HepG2 (cell line): ENCODE results near the gene P2RX6. TPM values are rescaled to one million over a fixed set of nuclear protein-coding genes. Genes with fewer than 3 reads are reported as not detected.
A peak's percentile ranks its signal among the peaks of the same experiment; 100 is the strongest.

Experiments
- CBX2 ChIP-seq, 2 experiments: fragments of 200-600 bp in 1 of 2; sonication (generic); formaldehyde crosslinking in 1 of 2; IDR thresholded peaks; 2 replicates each; pipeline versions ENCODE4 v1.7.0 to v1.8.1; 2018 to 2022; ENCODE audit warnings: low read depth in 2 of 2, low read length in 1 of 2, mild to moderate bottlenecking in 1 of 2, missing genetic modification reagents in 1 of 2
- CHD2 ChIP-seq: IDR thresholded peaks from 2 replicates; pipeline ENCODE4 v1.6.1; 2011; ENCODE audit warnings: low read depth, low read length, improper control_type of control experiment
- EZH2 ChIP-seq: conservative IDR thresholded peaks from 2 replicates; pipeline ENCODE4 v1.6.1; 2012; ENCODE audit warnings: mild to moderate bottlenecking, low read depth, low read length, moderate library complexity
- FOXM1 ChIP-seq: sonication (generic); formaldehyde crosslinking; IDR thresholded peaks from 2 replicates; pipeline ENCODE4 v1.5.0; 2020; ENCODE audit warnings: missing genetic modification reagents
- GABPA ChIP-seq, 2 experiments: IDR thresholded peaks; 2 replicates each; pipeline ENCODE4 v1.6.1; 2011 to 2016; ENCODE audit warnings: low read depth in 2 of 2, low read length in 1 of 2, missing biosample characterization in 1 of 2, missing genetic modification characterization in 1 of 2
- ISX ChIP-seq: sonication (generic); formaldehyde crosslinking; conservative IDR thresholded peaks from 2 replicates; pipeline ENCODE4 v1.5.0; 2020; ENCODE audit warnings: missing genetic modification reagents
- KAT2B ChIP-seq: fragments of 150-350 bp; IDR thresholded peaks from 2 replicates; pipeline ENCODE4 v1.6.1; 2014; ENCODE audit warnings: low read depth, low read length, borderline replicate concordance
- MED13 ChIP-seq: sonication (generic); formaldehyde crosslinking; IDR thresholded peaks from 2 replicates; pipeline ENCODE4 v1.5.0; 2020; ENCODE audit warnings: missing genetic modification reagents
- NCOR1 ChIP-seq: fragments of 200-600 bp; sonication (generic); IDR thresholded peaks from 2 replicates; pipeline ENCODE4 v1.7.0; 2017; ENCODE audit warnings: antibody characterized with exemption, low read length, borderline replicate concordance
- NFYC ChIP-seq: IDR thresholded peaks from 2 replicates; pipeline ENCODE4 v1.6.1; 2016; ENCODE audit warnings: missing genetic modification reagents, missing compliant biosample characterization
- ZFP1 ChIP-seq: IDR thresholded peaks from 2 replicates; pipeline ENCODE4 v1.6.1; 2016
- ZFP62 ChIP-seq: sonication (generic); formaldehyde crosslinking; IDR thresholded peaks from 2 replicates; pipeline ENCODE4 v1.4.0; 2020; ENCODE audit warnings: missing genetic modification reagents
- ZNF138 ChIP-seq: sonication (generic); formaldehyde crosslinking; IDR thresholded peaks from 2 replicates; pipeline ENCODE4 v1.5.0; 2020; ENCODE audit warnings: mild to moderate bottlenecking, low read depth, missing genetic modification reagents
- ZNF589 ChIP-seq: sonication (generic); formaldehyde crosslinking; conservative IDR thresholded peaks from 2 replicates; pipeline ENCODE4 v1.8.0; 2022; ENCODE audit warnings: mild to moderate bottlenecking, moderate library complexity, missing genetic modification reagents
- ZNF761 ChIP-seq: sonication (generic); formaldehyde crosslinking; conservative IDR thresholded peaks from 2 replicates; pipeline ENCODE4 v1.4.0; 2020; ENCODE audit warnings: mild to moderate bottlenecking, missing genetic modification reagents
- polyA plus RNA-seq, 8 experiments: library from polyadenylated mRNA; depleted of rRNA in 3 of 8; stranded (reverse) in 7 of 8; unstranded in 1 of 8; fragments of >200 nt; fragmentation: Illumina TruSeq in 4 of 8; extraction: Trizol in 4 of 8; gene quantifications; 2 replicates each; pipeline versions ENCODE4 v1.2.1 to v1.2.3, GENCODE V29; 2011 to 2016; ENCODE audit warnings: low read depth in 4 of 8, missing spikeins in 1 of 8, mixed read lengths in 1 of 8; ENCODE audit not compliant: insufficient read depth in 1 of 8
- total RNA-seq, 5 experiments: library from RNA; depleted of rRNA; stranded (reverse); fragments of >200 nt; fragmentation: Illumina TruSeq; extraction: Trizol; gene quantifications; 2 replicates each; pipeline ENCODE4 v1.2.3, GENCODE V29; 2016; ENCODE audit warnings: low read depth in 1 of 5
- TF ChIP-seq, protein P1 (sequence below): sonication (generic); formaldehyde crosslinking; IDR thresholded peaks from 2 replicates; pipeline ENCODE4 v1.5.0; 2020; ENCODE audit warnings: mild to moderate bottlenecking, missing genetic modification reagents
- TF ChIP-seq, protein P2 (sequence below): sonication (generic); formaldehyde crosslinking; IDR thresholded peaks from 2 replicates; pipeline ENCODE4 v1.5.1; 2020; ENCODE audit warnings: missing genetic modification reagents, mild to moderate bottlenecking, borderline replicate concordance
- TF ChIP-seq, protein P3 (sequence below): sonication (generic); formaldehyde crosslinking; IDR thresholded peaks from 2 replicates; pipeline ENCODE4 v1.5.1; 2020; ENCODE audit warnings: mild to moderate bottlenecking, moderate library complexity, missing genetic modification reagents
- TF ChIP-seq, protein P4 (sequence below): sonication (generic); formaldehyde crosslinking; IDR thresholded peaks from 2 replicates; pipeline ENCODE4 v1.5.0; 2020; ENCODE audit warnings: missing genetic modification reagents
- TF ChIP-seq, protein P5 (sequence below): sonication (generic); formaldehyde crosslinking; conservative IDR thresholded peaks from 2 replicates; pipeline ENCODE4 v1.4.0; 2020; ENCODE audit warnings: missing genetic modification reagents

The P2RX6 gene
- total and polyA plus RNA-seq, 2 of the 13 experiments (the other 11 are each of a cell fraction or from before 2014, with no cell fraction given), result 0.04 to 0.12 TPM

DNA sequence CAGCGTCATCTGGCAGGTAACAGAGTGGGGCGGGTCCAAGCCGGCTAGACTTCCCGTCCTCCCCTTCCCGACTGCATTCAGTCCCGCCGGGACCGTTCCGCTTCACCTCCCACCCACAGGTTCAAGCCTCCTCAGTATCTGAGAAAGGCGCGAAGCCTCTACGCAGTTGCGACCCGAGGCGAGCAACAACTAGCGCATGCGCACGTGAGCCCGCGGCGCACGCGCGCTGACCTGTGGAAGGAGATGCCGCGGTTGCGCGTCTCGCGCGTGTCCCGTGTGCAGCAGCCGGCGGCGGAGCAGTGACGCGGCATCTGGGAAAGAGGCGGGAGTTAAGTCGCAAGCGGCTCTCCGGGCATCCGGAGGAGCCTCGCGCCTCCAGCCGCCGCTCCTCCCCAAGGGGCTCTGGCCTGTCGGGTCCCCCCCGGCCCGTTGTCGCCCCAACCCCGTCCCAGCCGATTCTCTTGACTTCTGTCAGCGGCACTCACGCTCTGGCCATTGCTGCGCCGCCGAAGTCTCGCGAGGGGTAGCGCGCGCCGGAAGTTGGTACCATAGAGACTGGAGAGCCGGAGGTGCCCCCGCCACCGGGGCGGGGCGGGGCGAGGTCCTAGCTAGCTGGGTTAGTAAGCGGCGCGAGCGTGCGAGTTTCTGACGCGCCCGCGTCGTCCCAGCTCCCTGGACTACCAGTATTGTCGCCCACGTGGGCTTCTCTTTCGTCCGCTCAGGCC is 13.2 kb upstream of the P2RX6 start, which contains the start of gene THAP7 (continued):
- TF ChIP-seq CHD2, result peak; percentile 88
- TF ChIP-seq, protein P1, sequence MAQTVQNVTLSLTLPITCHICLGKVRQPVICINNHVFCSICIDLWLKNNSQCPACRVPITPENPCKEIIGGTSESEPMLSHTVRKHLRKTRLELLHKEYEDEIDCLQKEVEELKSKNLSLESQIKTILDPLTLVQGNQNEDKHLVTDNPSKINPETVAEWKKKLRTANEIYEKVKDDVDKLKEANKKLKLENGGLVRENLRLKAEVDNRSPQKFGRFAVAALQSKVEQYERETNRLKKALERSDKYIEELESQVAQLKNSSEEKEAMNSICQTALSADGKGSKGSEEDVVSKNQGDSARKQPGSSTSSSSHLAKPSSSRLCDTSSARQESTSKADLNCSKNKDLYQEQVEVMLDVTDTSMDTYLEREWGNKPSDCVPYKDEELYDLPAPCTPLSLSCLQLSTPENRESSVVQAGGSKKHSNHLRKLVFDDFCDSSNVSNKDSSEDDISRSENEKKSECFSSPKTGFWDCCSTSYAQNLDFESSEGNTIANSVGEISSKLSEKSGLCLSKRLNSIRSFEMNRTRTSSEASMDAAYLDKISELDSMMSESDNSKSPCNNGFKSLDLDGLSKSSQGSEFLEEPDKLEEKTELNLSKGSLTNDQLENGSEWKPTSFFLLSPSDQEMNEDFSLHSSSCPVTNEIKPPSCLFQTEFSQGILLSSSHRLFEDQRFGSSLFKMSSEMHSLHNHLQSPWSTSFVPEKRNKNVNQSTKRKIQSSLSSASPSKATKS (CRISPR knock-in tag), result peak; percentile 66; the same call in 1 of the 2 replicates
- TF ChIP-seq FOXM1 (CRISPR knock-in tag), result no peak
- TF ChIP-seq ZNF138 (CRISPR knock-in tag), result peak; percentile 88; the same call in 1 of the 2 replicates
- no peak for TF ChIP-seq KAT2B
- TF ChIP-seq ISX (CRISPR knock-in tag), result 0 out of 2 replicates have a peak, but pooled peaks have one; percentile 37
- no peak for TF ChIP-seq CBX2 (IDR thresholded peaks at IDR 0.05; ENCODE audit: low read depth, low read length)
- TF ChIP-seq CBX2 (CRISPR knock-in tag; IDR thresholded peaks at IDR 0.05; ENCODE audit: low read depth), result no peak
- peak; percentile 19; the same call in 1 of the 2 replicates for TF ChIP-seq NFYC (CRISPR knock-in tag)
- no peak for TF ChIP-seq NCOR1
- TF ChIP-seq, protein P2, sequence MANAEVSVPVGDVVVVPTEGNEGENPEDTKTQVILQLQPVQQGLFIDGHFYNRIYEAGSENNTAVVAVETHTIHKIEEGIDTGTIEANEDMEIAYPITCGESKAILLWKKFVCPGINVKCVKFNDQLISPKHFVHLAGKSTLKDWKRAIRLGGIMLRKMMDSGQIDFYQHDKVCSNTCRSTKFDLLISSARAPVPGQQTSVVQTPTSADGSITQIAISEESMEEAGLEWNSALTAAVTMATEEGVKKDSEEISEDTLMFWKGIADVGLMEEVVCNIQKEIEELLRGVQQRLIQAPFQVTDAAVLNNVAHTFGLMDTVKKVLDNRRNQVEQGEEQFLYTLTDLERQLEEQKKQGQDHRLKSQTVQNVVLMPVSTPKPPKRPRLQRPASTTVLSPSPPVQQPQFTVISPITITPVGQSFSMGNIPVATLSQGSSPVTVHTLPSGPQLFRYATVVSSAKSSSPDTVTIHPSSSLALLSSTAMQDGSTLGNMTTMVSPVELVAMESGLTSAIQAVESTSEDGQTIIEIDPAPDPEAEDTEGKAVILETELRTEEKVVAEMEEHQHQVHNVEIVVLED (CRISPR knock-in tag), result peak; percentile 87
- no peak for TF ChIP-seq EZH2
- TF ChIP-seq, protein P3, sequence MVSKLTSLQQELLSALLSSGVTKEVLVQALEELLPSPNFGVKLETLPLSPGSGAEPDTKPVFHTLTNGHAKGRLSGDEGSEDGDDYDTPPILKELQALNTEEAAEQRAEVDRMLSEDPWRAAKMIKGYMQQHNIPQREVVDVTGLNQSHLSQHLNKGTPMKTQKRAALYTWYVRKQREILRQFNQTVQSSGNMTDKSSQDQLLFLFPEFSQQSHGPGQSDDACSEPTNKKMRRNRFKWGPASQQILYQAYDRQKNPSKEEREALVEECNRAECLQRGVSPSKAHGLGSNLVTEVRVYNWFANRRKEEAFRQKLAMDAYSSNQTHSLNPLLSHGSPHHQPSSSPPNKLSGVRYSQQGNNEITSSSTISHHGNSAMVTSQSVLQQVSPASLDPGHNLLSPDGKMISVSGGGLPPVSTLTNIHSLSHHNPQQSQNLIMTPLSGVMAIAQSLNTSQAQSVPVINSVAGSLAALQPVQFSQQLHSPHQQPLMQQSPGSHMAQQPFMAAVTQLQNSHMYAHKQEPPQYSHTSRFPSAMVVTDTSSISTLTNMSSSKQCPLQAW (CRISPR knock-in tag), result peak; percentile 84
- no peak for TF ChIP-seq ZFP62 (CRISPR knock-in tag)
- TF ChIP-seq, protein P4, sequence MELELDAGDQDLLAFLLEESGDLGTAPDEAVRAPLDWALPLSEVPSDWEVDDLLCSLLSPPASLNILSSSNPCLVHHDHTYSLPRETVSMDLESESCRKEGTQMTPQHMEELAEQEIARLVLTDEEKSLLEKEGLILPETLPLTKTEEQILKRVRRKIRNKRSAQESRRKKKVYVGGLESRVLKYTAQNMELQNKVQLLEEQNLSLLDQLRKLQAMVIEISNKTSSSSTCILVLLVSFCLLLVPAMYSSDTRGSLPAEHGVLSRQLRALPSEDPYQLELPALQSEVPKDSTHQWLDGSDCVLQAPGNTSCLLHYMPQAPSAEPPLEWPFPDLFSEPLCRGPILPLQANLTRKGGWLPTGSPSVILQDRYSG (CRISPR knock-in tag), result no peak
- TF ChIP-seq, protein P5, sequence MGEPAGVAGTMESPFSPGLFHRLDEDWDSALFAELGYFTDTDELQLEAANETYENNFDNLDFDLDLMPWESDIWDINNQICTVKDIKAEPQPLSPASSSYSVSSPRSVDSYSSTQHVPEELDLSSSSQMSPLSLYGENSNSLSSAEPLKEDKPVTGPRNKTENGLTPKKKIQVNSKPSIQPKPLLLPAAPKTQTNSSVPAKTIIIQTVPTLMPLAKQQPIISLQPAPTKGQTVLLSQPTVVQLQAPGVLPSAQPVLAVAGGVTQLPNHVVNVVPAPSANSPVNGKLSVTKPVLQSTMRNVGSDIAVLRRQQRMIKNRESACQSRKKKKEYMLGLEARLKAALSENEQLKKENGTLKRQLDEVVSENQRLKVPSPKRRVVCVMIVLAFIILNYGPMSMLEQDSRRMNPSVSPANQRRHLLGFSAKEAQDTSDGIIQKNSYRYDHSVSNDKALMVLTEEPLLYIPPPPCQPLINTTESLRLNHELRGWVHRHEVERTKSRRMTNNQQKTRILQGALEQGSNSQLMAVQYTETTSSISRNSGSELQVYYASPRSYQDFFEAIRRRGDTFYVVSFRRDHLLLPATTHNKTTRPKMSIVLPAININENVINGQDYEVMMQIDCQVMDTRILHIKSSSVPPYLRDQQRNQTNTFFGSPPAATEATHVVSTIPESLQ (CRISPR knock-in tag), result no peak
- TF ChIP-seq GABPA (IDR thresholded peaks at IDR 0.05; ENCODE audit: low read depth, low read length), result peak; percentile 69
- TF ChIP-seq GABPA (CRISPR knock-in tag; IDR thresholded peaks at IDR 0.05; ENCODE audit: low read depth), result peak; percentile 92
- no peak; the same call in none of the 2 replicates for TF ChIP-seq MED13 (CRISPR knock-in tag)
- TF ChIP-seq ZNF589 (CRISPR knock-in tag), result peak; percentile 87
- TF ChIP-seq ZFP1 (CRISPR knock-in tag), result peak; percentile 60; the same call in 1 of the 2 replicates
- peak; percentile 89 for TF ChIP-seq ZNF761 (CRISPR knock-in tag)
